ENCODE results near the gene JUP. TPM values are rescaled to one million over a fixed set of nuclear protein-coding genes. Genes with fewer than 3 reads are reported as not detected.

JUP gene
- total and polyA plus RNA-seq, 2 of the 13 experiments (the other 11 are each of a cell fraction or from before 2014, with no cell fraction given) = 12.1 to 20.6 TPM

GRCh38 chr17:41734949-41735313 lies 51.6 kb downstream of the JUP start:
- H3K36me3 ChIP-seq (replicated peaks in 1 of 2; ENCODE audit: control insufficient read depth in 1 of 2, insufficient read depth in 2 of 2, low read length in 2 of 2) = no peaks in the 10 kb centered on the region
- peaks cover 32% of the 10 kb centered on the region for H3K4me1 ChIP-seq (ENCODE audit: insufficient read depth, low read length)
- in situ Hi-C loops (cut with HindIII; ENCODE audit: extremely low pct_ligation_motif_present, low pct_unique_long_range_greater_than_20kb) = loop anchor here (5.0 kb wide), 2 partner anchors 67 to 222 kb away; no protein-coding TSS in a partner anchor
- CTCF ChIA-PET (ENCODE audit: low intra/inter-chr PET ratio, low total read pairs) = no interaction called here
- POLR2A ChIA-PET = interaction anchor here (1.3 to 1.9 kb wide), 3 partner anchors 43 to 66 kb away, joined by 4 to 6 read pairs (median 6); partner anchors contain the start of gene JUP
- intact Hi-C loops (cut with micrococcal nuclease; ENCODE audit: unreplicated experiment) = no loop called here
- BruUV-seq (replicated peaks) = no TSS peak
- WGBS (ENCODE audit: low lambda C conversion rate) = 7% methylated on average over 21 of the region's 23 CpGs
- H2AFZ ChIP-seq (ENCODE audit: low read length) = no peak overlapping the region
- H3K27me3 ChIP-seq (ENCODE audit: control insufficient read depth in 1 of 2, insufficient read depth in 2 of 2, low read length in 2 of 2) = peaks cover 25 to 76% of the 10 kb centered on the region in 2 experiments
- no peaks in the 10 kb centered on the region for H3K9me3 ChIP-seq (ENCODE audit: low read length)
- H4K20me1 ChIP-seq (ENCODE audit: insufficient read depth, low read length) = no peaks in the 10 kb centered on the region
- peak overlapping the region; percentile 76 for H3K4me2 ChIP-seq (ENCODE audit: low read depth, low read length)
- ATAC-seq (peak; percentile 27), FAIRE-seq (no peak), DNase-seq (ENCODE audit: low spot score) (no peak)
- no peaks in the 10 kb centered on the region for H3K79me2 ChIP-seq (ENCODE audit: insufficient read depth, low read length)
- peak overlapping the region; percentile 48 to 72 (median 58) for H3K4me3 ChIP-seq (replicated peaks in 1 of 3; ENCODE audit: insufficient read depth in 1 of 3, low read depth in 2 of 3, low read length in 3 of 3)
- H3K9ac ChIP-seq (ENCODE audit: insufficient read depth, low read depth, low read length) = no peak overlapping the region
- no peak overlapping the region for H3K27ac ChIP-seq (ENCODE audit: extremely low read length, insufficient read depth, low read length)
- TF ChIP-seq RNF2 (conservative IDR thresholded peaks at IDR 0.05; ENCODE audit: low read depth) = no peak
- TF ChIP-seq POLR2A (IDR thresholded peaks at IDR 0.05; ENCODE audit: insufficient read depth in 1 of 2, low read depth in 2 of 2, low read length in 2 of 2) = no peak
- TF ChIP-seq ZNF589 (CRISPR knock-in tag; conservative IDR thresholded peaks at IDR 0.05) = no peak
- peak; percentile 4; the same call in 1 of the 2 replicates for TF ChIP-seq ZMYM4 (CRISPR knock-in tag; IDR thresholded peaks at IDR 0.05)
- 0 out of 2 replicates have a peak, but pooled peaks have one; percentile 4 for TF ChIP-seq ZNF800 (CRISPR knock-in tag; IDR thresholded peaks at IDR 0.05)
- no peak for TF ChIP-seq SRSF4 (IDR thresholded peaks at IDR 0.05; ENCODE audit: low read depth, low read length, poor library complexity, severe bottlenecking)
- no peak for TF ChIP-seq ATAD3A (CRISPR knock-in tag; IDR thresholded peaks at IDR 0.05)
- TF ChIP-seq ZNF687 (CRISPR knock-in tag; IDR thresholded peaks at IDR 0.05) = peak; percentile 17
- TF ChIP-seq ZNF577 (CRISPR knock-in tag; IDR thresholded peaks at IDR 0.05; ENCODE audit: borderline replicate concordance, low read depth) = no peak
- TF ChIP-seq FOXK2 (IDR thresholded peaks at IDR 0.05) = no peak
- TF ChIP-seq NR1H2 (CRISPR knock-in tag; IDR thresholded peaks at IDR 0.05; ENCODE audit: borderline replicate concordance, low read depth) = no peak
- no peak for TF ChIP-seq ZNF207 (IDR thresholded peaks at IDR 0.05; ENCODE audit: borderline replicate concordance)
- TF ChIP-seq DBP (CRISPR knock-in tag; IDR thresholded peaks at IDR 0.05; ENCODE audit: not compliant biosample characterization) = no peak
- 0 out of 2 replicates have a peak, but pooled peaks have one; percentile 5 for TF ChIP-seq CTCF (CRISPR knock-in tag; IDR thresholded peaks at IDR 0.05)
- no peak for TF ChIP-seq TEF (CRISPR knock-in tag; IDR thresholded peaks at IDR 0.05)
- no peak for TF ChIP-seq NPAS2 (CRISPR knock-in tag; IDR thresholded peaks at IDR 0.05; ENCODE audit: borderline replicate concordance)
